ENCODE results near the gene F5. TPM values are rescaled to one million over a fixed set of nuclear protein-coding genes. Genes with fewer than 3 reads are reported as not detected.
A peak's percentile ranks its signal among the peaks of the same experiment; 100 is the strongest.

F5 gene
- total and polyA plus RNA-seq, 2 experiments from 2014 or later: 0.16 TPM; not detected in 1

DNA sequence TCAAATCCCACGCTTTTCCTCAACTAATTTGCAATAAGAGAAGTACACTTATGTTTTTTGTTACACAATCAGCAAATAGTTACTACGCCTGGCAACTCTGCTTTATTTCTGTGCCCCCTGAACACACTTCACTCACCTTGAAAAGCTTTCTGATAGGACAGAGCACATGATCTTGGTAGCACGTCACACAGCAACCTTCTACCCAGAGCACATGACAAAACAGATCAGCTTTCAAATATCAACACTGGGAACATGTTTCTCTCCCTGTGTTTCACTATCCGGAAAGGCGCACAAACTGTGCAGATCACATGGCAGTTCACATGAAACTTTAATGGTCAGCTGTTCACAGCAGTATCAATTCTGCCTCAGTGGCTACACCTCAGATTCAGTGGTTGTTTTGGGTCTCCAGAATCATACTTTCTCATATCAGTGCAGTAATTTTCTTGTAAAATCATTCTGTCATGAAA lies 102.7 kb downstream of the F5 start:
- Mint-ChIP-seq H3K27me3 (ENCODE audit: insufficient read depth, low read depth, poor library complexity) (peaks cover 2% of the 10 kb centered on the region), H3K27ac (peak overlapping the region; percentile 35; the same call in 1 of the 2 replicates), H3K36me3 (ENCODE audit: low read depth) (no peaks in the 10 kb centered on the region), H3K4me1 (peaks cover 79% of the 10 kb centered on the region), H3K4me3 (peak overlapping the region; percentile 86), H3K9me3 (no peaks in the 10 kb centered on the region)
- no peaks in the 10 kb centered on the region for H3K9me2 ChIP-seq (ENCODE audit: insufficient read depth)
- no peaks in the 10 kb centered on the region; the same call in 1 of the 2 replicates for H3F3A ChIP-seq (replicated peaks; ENCODE audit: low read depth)
- H3K4me1 ChIP-seq (ENCODE audit: insufficient read depth): peaks cover 69% of the 10 kb centered on the region
- no peak for DNase-seq (ENCODE audit: low spot score)
- no peak overlapping the region for H3K27ac ChIP-seq (ENCODE audit: low read depth)
- H2AFZ ChIP-seq: no peak overlapping the region
- peaks cover 67% of the 10 kb centered on the region for H3K79me2 ChIP-seq (replicated peaks; ENCODE audit: insufficient read depth)
- TF ChIP-seq STAT1 (IDR thresholded peaks at IDR 0.05; ENCODE audit: unreplicated experiment) (no peak), JUNB (IDR thresholded peaks at IDR 0.05; ENCODE audit: unreplicated experiment) (no peak), ZNF331 (CRISPR knock-in tag; IDR thresholded peaks at IDR 0.05; ENCODE audit: low read depth) (no peak), NANOG (IDR thresholded peaks at IDR 0.05; ENCODE audit: borderline replicate concordance) (no peak), CREB1 (CRISPR knock-in tag; IDR thresholded peaks at IDR 0.05; ENCODE audit: low read depth) (no peak), ZNF114 (CRISPR knock-in tag; IDR thresholded peaks at IDR 0.05) (no peak), EZH2 (IDR thresholded peaks at IDR 0.05; ENCODE audit: low read depth, unreplicated experiment) (no peak), POLR2AphosphoS5 (IDR thresholded peaks at IDR 0.05; ENCODE audit: low read depth) (no peak), EZH2phosphoT487 (IDR thresholded peaks at IDR 0.05; ENCODE audit: unreplicated experiment) (no peak)
- TF ChIP-seq, protein P1, sequence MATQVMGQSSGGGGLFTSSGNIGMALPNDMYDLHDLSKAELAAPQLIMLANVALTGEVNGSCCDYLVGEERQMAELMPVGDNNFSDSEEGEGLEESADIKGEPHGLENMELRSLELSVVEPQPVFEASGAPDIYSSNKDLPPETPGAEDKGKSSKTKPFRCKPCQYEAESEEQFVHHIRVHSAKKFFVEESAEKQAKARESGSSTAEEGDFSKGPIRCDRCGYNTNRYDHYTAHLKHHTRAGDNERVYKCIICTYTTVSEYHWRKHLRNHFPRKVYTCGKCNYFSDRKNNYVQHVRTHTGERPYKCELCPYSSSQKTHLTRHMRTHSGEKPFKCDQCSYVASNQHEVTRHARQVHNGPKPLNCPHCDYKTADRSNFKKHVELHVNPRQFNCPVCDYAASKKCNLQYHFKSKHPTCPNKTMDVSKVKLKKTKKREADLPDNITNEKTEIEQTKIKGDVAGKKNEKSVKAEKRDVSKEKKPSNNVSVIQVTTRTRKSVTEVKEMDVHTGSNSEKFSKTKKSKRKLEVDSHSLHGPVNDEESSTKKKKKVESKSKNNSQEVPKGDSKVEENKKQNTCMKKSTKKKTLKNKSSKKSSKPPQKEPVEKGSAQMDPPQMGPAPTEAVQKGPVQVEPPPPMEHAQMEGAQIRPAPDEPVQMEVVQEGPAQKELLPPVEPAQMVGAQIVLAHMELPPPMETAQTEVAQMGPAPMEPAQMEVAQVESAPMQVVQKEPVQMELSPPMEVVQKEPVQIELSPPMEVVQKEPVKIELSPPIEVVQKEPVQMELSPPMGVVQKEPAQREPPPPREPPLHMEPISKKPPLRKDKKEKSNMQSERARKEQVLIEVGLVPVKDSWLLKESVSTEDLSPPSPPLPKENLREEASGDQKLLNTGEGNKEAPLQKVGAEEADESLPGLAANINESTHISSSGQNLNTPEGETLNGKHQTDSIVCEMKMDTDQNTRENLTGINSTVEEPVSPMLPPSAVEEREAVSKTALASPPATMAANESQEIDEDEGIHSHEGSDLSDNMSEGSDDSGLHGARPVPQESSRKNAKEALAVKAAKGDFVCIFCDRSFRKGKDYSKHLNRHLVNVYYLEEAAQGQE (IDR thresholded peaks at IDR 0.05; ENCODE audit: unreplicated experiment): no peak
- TF ChIP-seq, protein P2, sequence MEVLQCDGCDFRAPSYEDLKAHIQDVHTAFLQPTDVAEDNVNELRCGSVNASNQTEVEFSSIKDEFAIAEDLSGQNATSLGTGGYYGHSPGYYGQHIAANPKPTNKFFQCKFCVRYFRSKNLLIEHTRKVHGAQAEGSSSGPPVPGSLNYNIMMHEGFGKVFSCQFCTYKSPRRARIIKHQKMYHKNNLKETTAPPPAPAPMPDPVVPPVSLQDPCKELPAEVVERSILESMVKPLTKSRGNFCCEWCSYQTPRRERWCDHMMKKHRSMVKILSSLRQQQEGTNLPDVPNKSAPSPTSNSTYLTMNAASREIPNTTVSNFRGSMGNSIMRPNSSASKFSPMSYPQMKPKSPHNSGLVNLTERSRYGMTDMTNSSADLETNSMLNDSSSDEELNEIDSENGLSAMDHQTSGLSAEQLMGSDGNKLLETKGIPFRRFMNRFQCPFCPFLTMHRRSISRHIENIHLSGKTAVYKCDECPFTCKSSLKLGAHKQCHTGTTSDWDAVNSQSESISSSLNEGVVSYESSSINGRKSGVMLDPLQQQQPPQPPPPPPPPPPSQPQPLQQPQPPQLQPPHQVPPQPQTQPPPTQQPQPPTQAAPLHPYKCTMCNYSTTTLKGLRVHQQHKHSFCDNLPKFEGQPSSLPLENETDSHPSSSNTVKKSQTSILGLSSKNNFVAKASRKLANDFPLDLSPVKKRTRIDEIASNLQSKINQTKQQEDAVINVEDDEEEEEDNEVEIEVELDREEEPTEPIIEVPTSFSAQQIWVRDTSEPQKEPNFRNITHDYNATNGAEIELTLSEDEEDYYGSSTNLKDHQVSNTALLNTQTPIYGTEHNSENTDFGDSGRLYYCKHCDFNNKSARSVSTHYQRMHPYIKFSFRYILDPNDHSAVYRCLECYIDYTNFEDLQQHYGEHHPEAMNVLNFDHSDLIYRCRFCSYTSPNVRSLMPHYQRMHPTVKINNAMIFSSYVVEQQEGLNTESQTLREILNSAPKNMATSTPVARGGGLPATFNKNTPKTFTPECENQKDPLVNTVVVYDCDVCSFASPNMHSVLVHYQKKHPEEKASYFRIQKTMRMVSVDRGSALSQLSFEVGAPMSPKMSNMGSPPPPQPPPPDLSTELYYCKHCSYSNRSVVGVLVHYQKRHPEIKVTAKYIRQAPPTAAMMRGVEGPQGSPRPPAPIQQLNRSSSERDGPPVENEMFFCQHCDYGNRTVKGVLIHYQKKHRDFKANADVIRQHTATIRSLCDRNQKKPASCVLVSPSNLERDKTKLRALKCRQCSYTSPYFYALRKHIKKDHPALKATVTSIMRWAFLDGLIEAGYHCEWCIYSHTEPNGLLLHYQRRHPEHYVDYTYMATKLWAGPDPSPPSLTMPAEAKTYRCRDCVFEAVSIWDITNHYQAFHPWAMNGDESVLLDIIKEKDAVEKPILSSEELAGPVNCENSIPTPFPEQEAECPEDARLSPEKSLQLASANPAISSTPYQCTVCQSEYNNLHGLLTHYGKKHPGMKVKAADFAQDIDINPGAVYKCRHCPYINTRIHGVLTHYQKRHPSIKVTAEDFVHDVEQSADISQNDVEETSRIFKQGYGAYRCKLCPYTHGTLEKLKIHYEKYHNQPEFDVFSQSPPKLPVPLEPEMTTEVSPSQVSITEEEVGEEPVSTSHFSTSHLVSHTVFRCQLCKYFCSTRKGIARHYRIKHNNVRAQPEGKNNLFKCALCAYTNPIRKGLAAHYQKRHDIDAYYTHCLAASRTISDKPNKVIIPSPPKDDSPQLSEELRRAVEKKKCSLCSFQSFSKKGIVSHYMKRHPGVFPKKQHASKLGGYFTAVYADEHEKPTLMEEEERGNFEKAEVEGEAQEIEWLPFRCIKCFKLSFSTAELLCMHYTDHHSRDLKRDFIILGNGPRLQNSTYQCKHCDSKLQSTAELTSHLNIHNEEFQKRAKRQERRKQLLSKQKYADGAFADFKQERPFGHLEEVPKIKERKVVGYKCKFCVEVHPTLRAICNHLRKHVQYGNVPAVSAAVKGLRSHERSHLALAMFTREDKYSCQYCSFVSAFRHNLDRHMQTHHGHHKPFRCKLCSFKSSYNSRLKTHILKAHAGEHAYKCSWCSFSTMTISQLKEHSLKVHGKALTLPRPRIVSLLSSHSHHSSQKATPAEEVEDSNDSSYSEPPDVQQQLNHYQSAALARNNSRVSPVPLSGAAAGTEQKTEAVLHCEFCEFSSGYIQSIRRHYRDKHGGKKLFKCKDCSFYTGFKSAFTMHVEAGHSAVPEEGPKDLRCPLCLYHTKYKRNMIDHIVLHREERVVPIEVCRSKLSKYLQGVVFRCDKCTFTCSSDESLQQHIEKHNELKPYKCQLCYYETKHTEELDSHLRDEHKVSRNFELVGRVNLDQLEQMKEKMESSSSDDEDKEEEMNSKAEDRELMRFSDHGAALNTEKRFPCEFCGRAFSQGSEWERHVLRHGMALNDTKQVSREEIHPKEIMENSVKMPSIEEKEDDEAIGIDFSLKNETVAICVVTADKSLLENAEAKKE (CRISPR knock-in tag; IDR thresholded peaks at IDR 0.05): no peak
- TF ChIP-seq, protein P3, sequence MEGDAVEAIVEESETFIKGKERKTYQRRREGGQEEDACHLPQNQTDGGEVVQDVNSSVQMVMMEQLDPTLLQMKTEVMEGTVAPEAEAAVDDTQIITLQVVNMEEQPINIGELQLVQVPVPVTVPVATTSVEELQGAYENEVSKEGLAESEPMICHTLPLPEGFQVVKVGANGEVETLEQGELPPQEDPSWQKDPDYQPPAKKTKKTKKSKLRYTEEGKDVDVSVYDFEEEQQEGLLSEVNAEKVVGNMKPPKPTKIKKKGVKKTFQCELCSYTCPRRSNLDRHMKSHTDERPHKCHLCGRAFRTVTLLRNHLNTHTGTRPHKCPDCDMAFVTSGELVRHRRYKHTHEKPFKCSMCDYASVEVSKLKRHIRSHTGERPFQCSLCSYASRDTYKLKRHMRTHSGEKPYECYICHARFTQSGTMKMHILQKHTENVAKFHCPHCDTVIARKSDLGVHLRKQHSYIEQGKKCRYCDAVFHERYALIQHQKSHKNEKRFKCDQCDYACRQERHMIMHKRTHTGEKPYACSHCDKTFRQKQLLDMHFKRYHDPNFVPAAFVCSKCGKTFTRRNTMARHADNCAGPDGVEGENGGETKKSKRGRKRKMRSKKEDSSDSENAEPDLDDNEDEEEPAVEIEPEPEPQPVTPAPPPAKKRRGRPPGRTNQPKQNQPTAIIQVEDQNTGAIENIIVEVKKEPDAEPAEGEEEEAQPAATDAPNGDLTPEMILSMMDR (conservative IDR thresholded peaks at IDR 0.05; ENCODE audit: low read depth in 2 of 2): no peak
- TF ChIP-seq, protein P4, sequence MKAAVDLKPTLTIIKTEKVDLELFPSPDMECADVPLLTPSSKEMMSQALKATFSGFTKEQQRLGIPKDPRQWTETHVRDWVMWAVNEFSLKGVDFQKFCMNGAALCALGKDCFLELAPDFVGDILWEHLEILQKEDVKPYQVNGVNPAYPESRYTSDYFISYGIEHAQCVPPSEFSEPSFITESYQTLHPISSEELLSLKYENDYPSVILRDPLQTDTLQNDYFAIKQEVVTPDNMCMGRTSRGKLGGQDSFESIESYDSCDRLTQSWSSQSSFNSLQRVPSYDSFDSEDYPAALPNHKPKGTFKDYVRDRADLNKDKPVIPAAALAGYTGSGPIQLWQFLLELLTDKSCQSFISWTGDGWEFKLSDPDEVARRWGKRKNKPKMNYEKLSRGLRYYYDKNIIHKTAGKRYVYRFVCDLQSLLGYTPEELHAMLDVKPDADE (IDR thresholded peaks at IDR 0.05): no peak
- H3K27me3 ChIP-seq (ENCODE audit: insufficient read depth): no peaks in the 10 kb centered on the region
- peaks cover 7% of the 10 kb centered on the region; the same call in 1 of the 2 replicates for H4K20me1 ChIP-seq (replicated peaks; ENCODE audit: insufficient read depth)
- H3K36me3 ChIP-seq (ENCODE audit: insufficient read depth): no peaks in the 10 kb centered on the region
- no peak for ATAC-seq
- peak overlapping the region; percentile 84 for H3K4me2 ChIP-seq
- H3K4me3 ChIP-seq: peak overlapping the region; percentile 73
